Body of pancreas (tissue), 4 donors: Measurements from ENCODE around the gene CCDC87. TPM values are rescaled to one million over a fixed set of nuclear protein-coding genes. Genes with fewer than 3 reads are reported as not detected.
"Not testable (repeated sequence)": the region's sequence is repeated elsewhere in the genome, so short reads cannot be mapped to it uniquely, and the experiment has no call there.

Experiments
- ATAC-seq: fragments of 150-250 bp; one replicate; pipeline ENCODE4 v1.9.1; 2016
- DNase-seq, 4 donors: peaks; one replicate each; pipeline ENCODE4 v3.0.0-alpha.2; 2019
- H3K27ac ChIP-seq, 4 donors: fragments of 200-600 bp; sonication (generic); 1 replicate in 3 of 4; 2 replicates in 1 of 4; pipeline versions ENCODE4 v1.5.1 to v1.6.1; 2016 to 2019; ENCODE audit warnings: mild to moderate bottlenecking in 1 of 4, mixed read lengths in 1 of 4, moderate library complexity in 1 of 4
- H3K27me3 ChIP-seq, 2 donors: fragments of 200-600 bp; sonication (generic); one replicate each; pipeline ENCODE4 v1.6.0; 2016; ENCODE audit warnings: mild to moderate bottlenecking in 1 of 2
- H3K36me3 ChIP-seq, 2 donors: fragments of 200-600 bp; sonication (generic); replicated peaks in 1 of 2; 2 replicates each; pipeline ENCODE4 v1.5.1; 2016; ENCODE audit warnings: low read depth in 2 of 2; ENCODE audit not compliant: insufficient read depth in 1 of 2
- H3K4me1 ChIP-seq: fragments of 200-600 bp; sonication (generic); one replicate; pipeline ENCODE4 v1.6.0; 2016
- H3K4me3 ChIP-seq, 2 donors: fragments of 200-600 bp; sonication (generic); 1 replicate in 1 of 2; 2 replicates in 1 of 2; pipeline ENCODE4 v1.5.1; 2016 to 2019
- H3K9me3 ChIP-seq, 3 donors: fragments of 200-600 bp; sonication (generic); 1 replicate in 2 of 3; 2 replicates in 1 of 3; pipeline ENCODE4 v1.5.1; 2016
- CTCF ChIP-seq, 7 experiments: fragments of 450-650 bp in 4 of 7; fragments of 200-600 bp in 3 of 7; sonication (generic) in 3 of 7; IDR thresholded peaks; one replicate each; pipeline ENCODE4 v1.5.1; 2016 to 2019; ENCODE audit warnings: antibody characterized with exemption in 7 of 7
- POLR2A ChIP-seq, 3 donors: fragments of 450-650 bp; IDR thresholded peaks; one replicate each; pipeline ENCODE4 v1.6.1; 2016; ENCODE audit warnings: antibody characterized with exemption in 3 of 3, mild to moderate bottlenecking in 2 of 3
- WGBS, 2 donors: methylation state at CpG; one replicate each; pipeline ENCODE4 v1.1.5; 2017; 5-methylcytosine and 5-hydroxymethylcytosine counted together
- intact Hi-C: fragments of 100-400 bp; cut with DNase I; formaldehyde crosslinking; loops from one replicate; pipeline ENCODE4 v1.15.1; 2023
- total RNA-seq, 2 donors: library from RNA; depleted of rRNA; stranded (reverse); fragments of >200 nt; gene quantifications; one replicate each; pipeline ENCODE4 v1.1.0, GENCODE V29; 2016

Gene CCDC87
- total RNA-seq, 2 donors from 2014 or later, result under 0.01 TPM; not detected in 1

- Histone ChIP-seq H3K27ac (peak overlapping the region; percentile 54 to 84 (median 71)), H3K36me3 (no peaks in the 10 kb centered on the region), H3K27me3 (no peaks in the 10 kb centered on the region), H3K4me1 (peaks cover 32% of the 10 kb centered on the region), H3K9me3 (no peaks in the 10 kb centered on the region), H3K4me3 (peak overlapping the region in 1 of 2 donors; percentile 40)
- TF ChIP-seq POLR2A (IDR thresholded peaks at IDR 0.05), result no peak
- TF ChIP-seq CTCF (IDR thresholded peaks at IDR 0.05), result no peak
- DNase-seq (peak in 1 of 4 donors; percentile 10), ATAC-seq (peak; percentile 3)
- intact Hi-C loops, result no loop called here
- 14 to 23% methylated on average over 6 to 12 of the region's 12 CpGs for WGBS, 2 donors
Observed at GRCh38 chr11:66593303-66593635, 406 bp upstream of the CCDC87 start.

GRCh38 chr11:66591175-66591574, 1.7 kb downstream of the CCDC87 start:
- 41 to 55% methylated on average over 2 of the region's 2 CpGs for WGBS, 2 donors
- Histone ChIP-seq H3K36me3 (no peaks in the 10 kb centered on the region), H3K9me3 (no peaks in the 10 kb centered on the region), H3K27ac (no peak overlapping the region), H3K4me3 (no peak overlapping the region), H3K4me1 (peaks cover 32% of the 10 kb centered on the region), H3K27me3 (no peaks in the 10 kb centered on the region)
- ATAC-seq (no peak), DNase-seq (no peak)
- intact Hi-C loops, result no loop called here
- TF ChIP-seq POLR2A (IDR thresholded peaks at IDR 0.05) (no peak), CTCF (IDR thresholded peaks at IDR 0.05) (no peak)

- H3K4me1 ChIP-seq, result peaks cover 24% of the 10 kb centered on the region
- H3K27ac ChIP-seq, result no peak overlapping the region
- ATAC-seq, result no peak
- H3K9me3 ChIP-seq, result no peaks in the 10 kb centered on the region
- no peaks in the 10 kb centered on the region for H3K36me3 ChIP-seq
- no peaks in the 10 kb centered on the region for H3K27me3 ChIP-seq
- no peak for DNase-seq
- WGBS, 2 donors, result 96 to 97% methylated on average over 6 to 7 of the region's 7 CpGs
- intact Hi-C loops, result no loop called here
- TF ChIP-seq CTCF (IDR thresholded peaks at IDR 0.05), result no peak
- no peak for TF ChIP-seq POLR2A (IDR thresholded peaks at IDR 0.05)
- no peak overlapping the region for H3K4me3 ChIP-seq
Observed at GRCh38 chr11:66589996-66590675, 2.7 kb downstream of the CCDC87 start.

- WGBS, 2 donors, result 55 to 65% methylated on average over 2 of the region's 2 CpGs
- not testable (repeated sequence) for ATAC-seq
Observed at GRCh38 chr11:66589315-66589714, 3.5 kb downstream of the CCDC87 start.

GRCh38 chr11:66586136-66586535, 6.7 kb downstream of the CCDC87 start:
- DNase-seq (no peak), ATAC-seq (no peak)
- intact Hi-C loops, result no loop called here
- 39 to 57% methylated on average over 2 of the region's 2 CpGs for WGBS, 2 donors
- no peak overlapping the region for H3K27ac ChIP-seq
- TF ChIP-seq CTCF (IDR thresholded peaks at IDR 0.05) (no peak), POLR2A (IDR thresholded peaks at IDR 0.05) (no peak)
- H3K4me3 ChIP-seq, result no peak overlapping the region
- H3K4me1 ChIP-seq, result no peaks in the 10 kb centered on the region
- H3K9me3 ChIP-seq, result no peaks in the 10 kb centered on the region
- no peaks in the 10 kb centered on the region for H3K36me3 ChIP-seq
- H3K27me3 ChIP-seq, result no peaks in the 10 kb centered on the region

More at GRCh38 chr11:66589315-66589714, 3.5 kb downstream of the CCDC87 start:
- H3K36me3 ChIP-seq, H3K27ac ChIP-seq, H3K4me3 ChIP-seq, intact Hi-C loops, DNase-seq, H3K27me3 ChIP-seq, H3K9me3 ChIP-seq: not testable (repeated sequence)
- peaks cover 18% of the 10 kb centered on the region for H3K4me1 ChIP-seq

- H3K9me3 ChIP-seq, ATAC-seq, H3K36me3 ChIP-seq, DNase-seq, intact Hi-C loops, H3K4me3 ChIP-seq, H3K27me3 ChIP-seq, H3K27ac ChIP-seq, H3K4me1 ChIP-seq: not testable (repeated sequence)
- 92 to 100% methylated on average over 1 of the region's 1 CpG for WGBS, 2 donors
Observed at GRCh38 chr11:66585447-66585846, 7.4 kb downstream of the CCDC87 start.

- intact Hi-C loops, H3K9me3 ChIP-seq, H3K36me3 ChIP-seq, H3K4me1 ChIP-seq, H3K27me3 ChIP-seq, ATAC-seq, H3K4me3 ChIP-seq, DNase-seq, H3K27ac ChIP-seq: not testable (repeated sequence)
- WGBS, 2 donors, result 81 to 83% methylated on average over 3 of the region's 3 CpGs
Observed at GRCh38 chr11:66582565-66583147, 10.2 kb downstream of the CCDC87 start.
